ENCODE measurements around the gene CTCF. TPM values are rescaled to one million over a fixed set of nuclear protein-coding genes. Genes with fewer than 3 reads are reported as not detected.

The CTCF gene
- total RNA-seq, 8 experiments from 2014 or later: 19.6 to 47.6 (median 31.2) TPM

- WGBS, 10 experiments: 94 to 100% (median 100%) methylated on average over 1 to 3 of the region's 4 CpGs; no CpG with 5 or more reads in 5 of the 10 experiments
- H3K4me1 ChIP-seq (replicated peaks in 1 of 2): no peaks in the 10 kb centered on the region
- no peak overlapping the region for H3K4me3 ChIP-seq
- H3K27ac ChIP-seq: no peak overlapping the region
- in situ Hi-C loops (cut with MboI; ENCODE audit: low pct_unique_long_range_greater_than_20kb in 2 of 9, low sequenced_read_pairs in 9 of 9, unreplicated experiment in 9 of 9): no loop called here
- no peak for ATAC-seq (replicated peaks in 6 of 8)
Measured at GRCh38 chr16:67683767-67684166, 121.4 kb downstream of the CTCF start.

DNA sequence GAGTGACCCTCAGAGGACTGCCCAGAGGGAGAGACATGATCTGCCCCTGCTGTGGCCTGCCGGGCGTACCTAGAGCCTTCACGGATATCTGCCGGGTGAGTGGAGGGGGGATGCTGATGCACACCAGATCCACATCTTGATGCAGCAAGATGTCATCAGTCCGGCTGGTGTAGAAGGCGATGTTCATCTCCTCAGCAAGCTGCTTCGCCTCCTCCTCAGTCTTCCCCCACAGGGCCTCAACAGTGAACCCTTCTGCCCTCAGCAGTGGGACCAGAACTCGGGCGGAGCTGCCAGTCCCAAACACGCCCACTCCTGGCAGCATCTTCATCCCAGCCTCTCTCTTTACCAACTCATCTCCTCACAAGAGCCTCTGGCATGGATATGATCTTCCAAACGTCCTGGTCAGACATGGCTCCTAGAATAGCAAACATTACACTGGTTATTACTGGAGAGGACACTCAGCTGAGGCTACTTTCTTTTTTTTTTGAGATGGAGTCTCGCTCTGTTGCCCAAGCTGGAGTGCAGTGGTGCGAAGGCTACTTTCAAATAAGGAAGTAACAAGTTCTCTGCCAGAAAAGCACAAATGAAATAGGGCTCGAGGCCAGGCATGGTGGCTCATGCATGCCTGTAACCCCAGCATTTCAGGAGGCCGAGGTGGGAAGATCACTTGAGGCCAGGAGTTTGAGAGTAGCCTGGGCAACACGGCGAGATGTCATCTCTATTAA, 123.2 kb downstream of the CTCF start:
- in situ Hi-C loops (cut with MboI; ENCODE audit: low pct_unique_long_range_greater_than_20kb in 2 of 9, low sequenced_read_pairs in 9 of 9, unreplicated experiment in 9 of 9): no loop called here
- 63 to 100% (median 95%) methylated on average over 1 to 10 of the region's 17 CpGs; no CpG with 5 or more reads in 1 of the 10 experiments for WGBS, 10 experiments
- no peaks in the 10 kb centered on the region for H3K4me1 ChIP-seq (replicated peaks in 1 of 2)
- H3K27ac ChIP-seq: no peak overlapping the region
- no peak overlapping the region for H3K4me3 ChIP-seq
- no peak for ATAC-seq (replicated peaks in 6 of 8)

Other genes starting within 250 kb of the CTCF start
- gene KCTD19, start 235.8 kb upstream of the CTCF start, total RNA-seq: 1 to 10 TPM in 3 of 8 experiments, under 1 TPM in 5; 0.15 to 1.8 (median 0.90) TPM
- 1 to 10 TPM in 2 of 8 experiments, under 1 TPM in 2, not detected in 4; 0.43 to 1.5 (median 1.0) TPM for gene LRRC36, start 235.7 kb upstream of the CTCF start, total RNA-seq
- gene TPPP3, start 169.0 kb upstream of the CTCF start, total RNA-seq: 100 to 1,000 TPM in 1 of 8 experiments, 10 to 100 TPM in 4, 1 to 10 TPM in 2, under 1 TPM in 1; 0.85 to 247 (median 33.2) TPM
- gene ZDHHC1, start 146.0 kb upstream of the CTCF start, total RNA-seq: 10 to 100 TPM in 1 of 8 experiments, 1 to 10 TPM in 7; 3.4 to 14.6 (median 4.6) TPM
- gene HSD11B2, start 131.4 kb upstream of the CTCF start, total RNA-seq: 10 to 100 TPM in 4 of 8 experiments, 1 to 10 TPM in 3, under 1 TPM in 1; 0.64 to 17.4 (median 6.8) TPM
- 100 to 1,000 TPM in 2 of 8 experiments, 10 to 100 TPM in 6; 56.6 to 139 (median 69.4) TPM for gene ATP6V0D1, start 81.4 kb upstream of the CTCF start, total RNA-seq
- under 1 TPM in 3 of 8 experiments, not detected in 5; 0.27 to 0.81 (median 0.66) TPM for gene AGRP, start 79.0 kb upstream of the CTCF start, total RNA-seq
- gene RIPOR1, start 33.7 kb upstream of the CTCF start, total RNA-seq: 10 to 100 TPM; 11.2 to 35.5 (median 19.4) TPM
- 1 to 10 TPM in 6 of 8 experiments, under 1 TPM in 2; 0.66 to 6.9 (median 2.9) TPM for gene CARMIL2, start 82.6 kb downstream of the CTCF start, total RNA-seq
- gene ACD, start 97.7 kb downstream of the CTCF start, total RNA-seq: 10 to 100 TPM in 7 of 8 experiments, 1 to 10 TPM in 1; 7.1 to 31.2 (median 20.4) TPM
- gene PARD6A, start 98.4 kb downstream of the CTCF start, total RNA-seq: 10 to 100 TPM in 4 of 8 experiments, 1 to 10 TPM in 3, not detected in 1; 2.5 to 14.2 (median 12.4) TPM
- 10 to 100 TPM; 10.8 to 26.0 (median 17.4) TPM for gene ENKD1, start 104.2 kb downstream of the CTCF start, total RNA-seq
- gene C16orf86, start 104.3 kb downstream of the CTCF start, total RNA-seq: 1 to 10 TPM; 1.9 to 4.9 (median 2.9) TPM
- gene GFOD2, start 156.8 kb downstream of the CTCF start, total RNA-seq: 10 to 100 TPM; 13.1 to 48.8 (median 30.5) TPM
- gene RANBP10, start 244.0 kb downstream of the CTCF start, total RNA-seq: 10 to 100 TPM in 2 of 8 experiments, 1 to 10 TPM in 6; 4.3 to 19.8 (median 7.6) TPM
- 10 to 100 TPM in 1 of 8 experiments, 1 to 10 TPM in 7; 1.0 to 13.0 (median 3.0) TPM for gene TSNAXIP1, start 244.4 kb downstream of the CTCF start, total RNA-seq